Activated naive CD8-positive, alpha-beta T cell (primary cell): Measurements from ENCODE around the gene FZD7.

Experiments used
- H3K27ac Mint-ChIP-seq: one replicate; pipeline ENCODE4 v1.8.0; 2021; ENCODE audit warnings: mixed read lengths
- H3K27me3 Mint-ChIP-seq: one replicate; pipeline ENCODE4 v1.8.0; 2021; ENCODE audit warnings: mixed read lengths
- H3K36me3 Mint-ChIP-seq: one replicate; pipeline ENCODE4 v1.8.0; 2021; ENCODE audit warnings: mixed read lengths
- H3K4me1 Mint-ChIP-seq: one replicate; pipeline ENCODE4 v1.8.0; 2021; ENCODE audit warnings: low read depth, mixed read lengths
- H3K4me3 Mint-ChIP-seq: one replicate; pipeline ENCODE4 v1.8.0; 2021; ENCODE audit warnings: mild to moderate bottlenecking, mixed read lengths
- H3K9me3 Mint-ChIP-seq: one replicate; pipeline ENCODE4 v1.8.0; 2021; ENCODE audit warnings: low read depth, mixed read lengths

The FZD7 gene

DNA sequence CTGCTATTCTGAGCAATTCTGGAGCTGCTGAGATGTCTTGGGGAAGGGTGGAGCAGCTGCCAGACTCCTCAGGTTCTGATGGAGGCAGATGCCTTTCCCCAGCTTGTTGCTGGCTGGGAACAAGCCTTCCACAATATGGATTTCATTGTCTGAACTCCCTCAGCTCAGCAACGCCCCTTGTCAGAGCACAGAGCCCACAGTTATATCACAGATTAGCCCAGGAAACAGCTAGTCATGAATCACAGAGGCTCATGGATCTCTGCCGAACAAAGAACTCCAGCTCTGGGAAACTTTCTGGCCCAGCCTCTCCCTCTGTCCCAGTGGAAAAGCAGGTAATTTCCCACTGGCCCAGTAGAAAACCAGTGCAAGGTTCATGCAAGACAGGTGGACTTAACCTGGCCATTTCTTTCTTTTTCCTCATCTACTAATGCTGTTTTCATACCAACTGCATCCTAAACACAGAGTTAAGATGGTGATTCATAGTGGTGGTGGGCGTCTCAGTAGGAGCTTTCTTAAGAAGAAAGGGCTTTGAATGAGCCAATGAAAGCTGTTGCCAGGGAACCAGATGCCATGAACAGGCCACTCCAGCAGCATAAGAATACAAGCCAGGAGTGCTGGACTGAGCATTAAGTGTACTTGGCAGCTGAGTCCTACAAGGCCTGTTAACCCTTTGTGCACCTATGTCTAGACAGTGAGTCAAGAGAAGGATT, 30.7 kb downstream of the FZD7 start:
- Mint-ChIP-seq H3K36me3 (no peaks in the 10 kb centered on the region), H3K9me3 (no peaks in the 10 kb centered on the region), H3K4me3 (no peak overlapping the region)

DNA sequence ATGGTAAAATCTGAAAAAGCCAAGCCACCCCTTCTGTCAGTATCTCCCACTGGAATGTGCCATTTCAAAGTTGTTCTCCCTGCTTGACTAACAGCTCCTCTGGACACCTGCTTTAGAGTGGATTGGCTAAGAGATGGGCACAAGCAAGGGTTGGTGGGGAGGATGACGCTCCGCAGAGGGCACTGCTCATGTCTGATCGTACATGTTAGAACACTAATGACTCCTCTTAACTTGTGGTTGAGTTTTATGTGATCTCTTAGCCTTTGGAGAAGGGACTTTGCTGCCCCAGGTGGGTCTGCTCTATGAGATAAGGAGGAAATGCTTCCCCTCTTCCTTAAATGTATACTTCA, 31.2 kb downstream of the FZD7 start:
- Mint-ChIP-seq H3K4me1 (no peaks in the 10 kb centered on the region), H3K27me3 (no peaks in the 10 kb centered on the region), H3K36me3 (no peaks in the 10 kb centered on the region), H3K4me3 (no peak overlapping the region), H3K9me3 (no peaks in the 10 kb centered on the region), H3K27ac (no peak overlapping the region)

More for the DNA sequence above, 30.7 kb downstream of the FZD7 start:
- peaks cover 4% of the 10 kb centered on the region for H3K27me3 Mint-ChIP-seq
- no peaks in the 10 kb centered on the region for H3K4me1 Mint-ChIP-seq
- H3K27ac Mint-ChIP-seq, result no peak overlapping the region

DNA sequence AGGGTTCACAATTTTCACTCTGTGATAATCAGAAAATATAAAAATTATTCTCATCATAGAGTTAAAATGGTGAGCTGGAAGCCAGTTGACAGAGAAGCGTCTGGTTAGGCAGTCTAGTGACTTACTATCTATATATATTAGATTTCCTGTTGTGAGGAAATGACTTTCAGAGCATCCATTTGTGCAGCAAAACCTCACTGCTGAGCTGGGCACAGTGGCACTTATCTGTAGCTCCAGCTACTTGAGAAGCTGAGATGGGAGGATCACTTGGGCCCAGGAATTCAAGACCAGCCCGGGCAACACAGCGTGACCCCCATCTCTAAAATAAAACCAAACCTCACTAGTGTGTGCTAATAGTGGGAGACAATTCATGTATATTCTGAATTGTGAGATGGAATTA, 32.2 kb downstream of the FZD7 start:
- H3K27ac Mint-ChIP-seq, result no peak overlapping the region
- H3K4me1 Mint-ChIP-seq, result no peaks in the 10 kb centered on the region
- no peaks in the 10 kb centered on the region for H3K9me3 Mint-ChIP-seq
- H3K4me3 Mint-ChIP-seq, result no peak overlapping the region
- no peaks in the 10 kb centered on the region for H3K27me3 Mint-ChIP-seq
- no peaks in the 10 kb centered on the region for H3K36me3 Mint-ChIP-seq

DNA sequence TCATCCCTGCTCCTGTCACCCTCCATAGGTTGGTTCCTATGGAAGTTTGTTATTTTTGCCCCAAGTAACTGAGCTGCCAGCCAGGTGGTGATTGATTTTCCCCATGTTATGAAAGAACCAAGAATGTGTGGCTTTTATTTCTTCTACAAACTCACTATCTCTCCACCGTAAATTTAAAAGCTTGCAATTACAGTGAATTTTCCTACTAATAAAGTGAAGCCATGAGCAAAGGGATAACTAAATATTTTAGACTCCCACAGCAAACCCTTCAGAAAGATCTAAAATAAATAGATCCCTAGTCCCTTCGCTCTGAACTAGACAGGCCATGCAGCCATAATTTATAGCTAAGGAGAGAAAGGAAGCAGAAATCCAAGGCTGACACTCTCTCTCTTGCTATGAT, 33.2 kb downstream of the FZD7 start:
- no peaks in the 10 kb centered on the region for H3K9me3 Mint-ChIP-seq
- H3K27ac Mint-ChIP-seq, result no peak overlapping the region
- no peaks in the 10 kb centered on the region for H3K36me3 Mint-ChIP-seq

DNA sequence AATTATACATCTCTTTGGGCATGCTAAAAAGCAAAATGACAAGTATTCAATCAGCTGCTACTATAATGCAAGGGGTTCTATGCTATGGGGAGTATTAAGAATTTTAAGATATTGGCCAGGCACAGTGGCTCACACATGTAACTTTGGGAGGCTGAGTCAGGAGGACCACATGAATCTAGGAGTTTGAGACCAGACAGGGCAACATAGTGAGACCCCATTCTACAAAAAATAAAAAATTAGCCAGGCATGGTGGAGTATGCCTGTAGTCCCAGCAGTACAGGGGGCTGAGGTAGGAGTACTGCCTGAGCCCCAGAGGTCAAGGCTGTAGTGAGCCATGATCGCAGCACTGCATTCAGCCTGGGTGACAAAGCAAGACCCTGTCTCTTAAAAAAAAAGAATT, 33.9 kb downstream of the FZD7 start:
- Mint-ChIP-seq H3K4me3 (no peak overlapping the region), H3K9me3 (no peaks in the 10 kb centered on the region), H3K36me3 (no peaks in the 10 kb centered on the region), H3K27ac (no peak overlapping the region), H3K27me3 (no peaks in the 10 kb centered on the region), H3K4me1 (no peaks in the 10 kb centered on the region)

More for the DNA sequence above, 33.2 kb downstream of the FZD7 start:
- Mint-ChIP-seq H3K27me3 (no peaks in the 10 kb centered on the region), H3K4me3 (no peak overlapping the region), H3K4me1 (no peaks in the 10 kb centered on the region)

DNA sequence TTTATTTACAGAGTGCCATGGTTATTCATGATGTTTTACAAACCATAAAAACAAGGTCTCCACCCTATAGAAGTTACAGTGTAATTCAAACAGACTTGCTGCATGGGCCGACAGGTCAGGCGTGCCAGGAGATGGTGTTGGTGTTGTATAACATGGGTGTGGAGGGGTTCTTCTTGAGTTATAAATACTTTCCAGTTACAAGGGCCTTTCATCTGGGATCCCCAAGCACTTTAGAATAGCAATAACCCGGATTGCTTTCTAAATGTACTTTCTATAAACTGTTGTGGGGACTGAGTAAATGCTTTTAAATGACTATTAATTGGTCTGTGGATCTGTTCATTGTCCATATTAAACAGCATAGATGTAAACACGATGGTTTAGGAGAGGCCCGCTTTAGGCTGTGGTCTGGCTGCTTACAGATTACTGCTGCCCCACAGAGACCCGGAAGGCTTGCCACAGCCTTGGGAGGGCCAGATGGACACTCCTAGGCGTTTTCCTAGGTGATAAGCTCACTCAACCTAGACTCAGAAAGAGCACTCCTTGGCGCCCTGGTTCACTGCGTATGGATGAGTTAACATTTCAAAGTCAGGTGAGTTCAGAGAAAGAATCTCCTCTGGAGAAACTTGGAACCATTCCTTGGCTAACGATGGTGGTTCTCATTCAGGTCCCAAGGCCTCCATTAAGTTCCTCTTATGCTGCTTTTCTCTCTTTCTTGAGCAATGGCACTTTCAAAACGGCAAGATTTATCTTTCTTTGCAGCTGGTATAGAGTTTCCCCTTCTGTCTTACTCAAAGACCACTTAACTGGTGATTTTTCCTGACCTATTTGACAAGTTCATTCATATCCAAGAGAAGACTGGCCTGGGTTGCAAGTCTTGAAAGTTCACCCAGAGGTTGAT, 35.8 kb downstream of the FZD7 start:
- H3K4me1 Mint-ChIP-seq, result no peaks in the 10 kb centered on the region

DNA sequence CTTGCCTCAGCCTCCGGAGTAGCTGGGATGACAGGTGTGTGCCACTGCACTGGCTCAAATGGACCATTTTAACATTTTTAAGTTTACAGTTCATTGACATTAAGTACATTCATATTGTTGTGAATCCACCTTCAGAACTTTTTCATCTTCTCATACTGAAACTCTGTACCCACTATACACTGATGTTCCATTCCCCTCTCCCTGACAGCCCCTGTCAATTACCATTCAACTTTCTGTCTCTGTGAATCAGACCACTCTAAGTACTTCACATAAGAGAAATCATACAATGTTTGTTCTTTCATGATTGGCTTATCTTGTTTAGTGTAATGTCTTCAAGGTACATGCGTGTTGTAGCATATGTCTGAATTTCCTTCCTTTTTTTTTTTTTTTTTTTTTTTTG, 37.5 kb downstream of the FZD7 start:
- Mint-ChIP-seq H3K4me1 (no peaks in the 10 kb centered on the region), H3K4me3 (no peak overlapping the region), H3K27me3 (no peaks in the 10 kb centered on the region), H3K27ac (no peak overlapping the region), H3K36me3 (no peaks in the 10 kb centered on the region), H3K9me3 (no peaks in the 10 kb centered on the region)

More for the DNA sequence above, 35.8 kb downstream of the FZD7 start:
- H3K27me3 Mint-ChIP-seq, result no peaks in the 10 kb centered on the region
- no peak overlapping the region for H3K4me3 Mint-ChIP-seq
- no peaks in the 10 kb centered on the region for H3K36me3 Mint-ChIP-seq
- H3K27ac Mint-ChIP-seq, result no peak overlapping the region
- H3K9me3 Mint-ChIP-seq, result no peaks in the 10 kb centered on the region

DNA sequence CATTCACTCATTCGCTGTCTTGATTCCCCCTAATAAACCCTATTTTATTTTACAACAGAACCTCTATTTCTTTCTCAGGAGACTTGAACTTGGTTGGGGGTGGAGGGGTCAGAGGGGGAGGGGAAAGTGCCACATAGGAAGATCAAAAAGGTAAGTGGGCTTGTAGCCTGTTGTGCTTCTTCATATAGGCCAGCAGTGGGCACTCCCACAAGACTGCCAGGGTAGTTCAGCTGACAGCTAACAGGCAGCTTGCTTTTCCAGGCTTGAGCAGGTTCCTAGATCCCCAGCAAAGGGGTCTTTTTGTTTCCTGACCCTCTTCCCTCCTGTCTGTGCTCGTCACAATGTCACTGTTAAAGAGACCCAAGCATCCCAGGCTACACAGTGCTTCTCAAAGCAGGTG, 38.6 kb downstream of the FZD7 start:
- Mint-ChIP-seq H3K9me3 (no peaks in the 10 kb centered on the region), H3K36me3 (no peaks in the 10 kb centered on the region), H3K27me3 (no peaks in the 10 kb centered on the region), H3K4me3 (no peak overlapping the region), H3K27ac (no peak overlapping the region), H3K4me1 (no peaks in the 10 kb centered on the region)

DNA sequence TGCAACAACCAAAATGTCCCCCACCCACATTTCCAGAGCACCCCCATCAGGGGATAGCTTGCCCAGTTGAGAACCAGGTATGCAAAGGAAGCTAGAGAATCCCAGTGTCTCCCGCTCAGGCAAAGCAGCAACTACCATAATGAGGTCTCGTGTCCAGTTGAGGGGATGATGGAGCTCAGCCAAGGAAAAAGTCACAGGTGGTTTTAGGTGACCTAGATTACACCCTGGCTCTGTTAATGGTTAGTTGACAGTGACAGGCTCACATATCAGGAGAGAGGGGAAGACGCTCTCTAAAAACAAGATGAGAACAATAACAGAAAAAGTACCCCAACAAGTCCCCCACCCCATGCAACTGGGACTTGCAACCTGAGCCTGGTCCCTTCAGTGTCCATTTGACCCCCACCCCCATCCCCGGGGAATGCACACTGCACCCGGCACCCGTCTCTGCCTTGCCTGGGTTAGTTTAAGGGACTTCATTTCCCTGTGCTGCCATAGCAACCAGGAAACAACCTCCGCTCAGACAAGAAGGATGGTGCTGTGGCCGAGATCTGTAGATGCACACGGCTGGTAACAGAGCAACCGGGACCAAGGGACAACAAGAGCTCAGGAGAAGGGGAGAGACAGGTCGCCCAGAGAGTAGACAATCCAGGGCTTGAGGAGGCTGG, 39.2 kb downstream of the FZD7 start, which contains the start of gene KIAA2012:
Gene KIAA2012 (plus strand): TSS at position 519 of the 665 bp plus-strand sequence. CDS start 373 bp downstream, outside the sequence.
- Mint-ChIP-seq H3K4me3 (no peak within 1 kb of the TSS), H3K9me3 (no peaks in the 10 kb centered on the region), H3K4me1 (no peaks in the 10 kb centered on the region), H3K27me3 (no peaks in the 10 kb centered on the region), H3K36me3 (no peaks in the 10 kb centered on the region), H3K27ac (no peak within 1 kb of the TSS)

DNA sequence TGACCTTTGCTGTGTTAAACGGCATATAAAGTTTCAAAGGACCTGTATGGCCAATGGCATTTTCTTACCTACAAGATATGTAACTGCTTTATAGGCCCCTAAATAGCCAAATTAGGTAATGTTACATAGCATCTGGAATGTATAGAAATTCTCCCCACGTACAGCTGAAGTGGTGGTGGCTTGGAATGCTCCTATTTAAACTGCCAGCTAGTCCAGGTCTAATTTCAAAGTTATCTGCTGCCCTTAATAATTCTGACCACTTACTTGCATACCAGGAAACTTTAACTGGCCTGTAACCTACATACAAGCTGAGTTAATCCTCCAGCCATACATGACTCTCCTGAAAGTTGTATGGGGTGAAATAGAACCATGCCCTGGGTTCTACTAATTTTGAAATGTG, 40.7 kb downstream of the FZD7 start:
- no peaks in the 10 kb centered on the region for H3K9me3 Mint-ChIP-seq
- no peaks in the 10 kb centered on the region for H3K4me1 Mint-ChIP-seq
- no peak overlapping the region for H3K27ac Mint-ChIP-seq
- no peaks in the 10 kb centered on the region for H3K36me3 Mint-ChIP-seq
- H3K4me3 Mint-ChIP-seq, result no peak overlapping the region
- no peaks in the 10 kb centered on the region for H3K27me3 Mint-ChIP-seq

DNA sequence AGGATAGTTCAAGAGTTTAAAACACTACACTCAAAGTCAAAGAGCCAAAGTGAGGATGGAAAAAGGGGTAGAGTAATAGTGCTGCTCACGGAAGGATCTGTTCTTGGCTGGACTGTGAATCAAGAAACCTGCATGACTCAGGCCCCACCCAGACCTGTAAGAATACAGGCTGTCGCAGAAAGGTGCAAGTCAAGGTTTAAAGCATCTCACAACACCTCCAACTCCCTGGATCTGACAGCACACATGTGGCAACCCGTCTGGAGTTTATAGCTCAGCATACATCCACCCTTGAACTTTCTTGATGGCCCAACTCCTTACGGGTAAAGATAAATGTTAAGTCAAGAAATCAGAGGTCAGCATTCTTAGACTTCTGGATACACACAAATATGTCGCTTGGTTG, 45.7 kb downstream of the FZD7 start:
- Mint-ChIP-seq H3K36me3 (no peaks in the 10 kb centered on the region), H3K9me3 (no peaks in the 10 kb centered on the region), H3K27me3 (no peaks in the 10 kb centered on the region), H3K4me1 (no peaks in the 10 kb centered on the region), H3K4me3 (no peak overlapping the region), H3K27ac (no peak overlapping the region)

DNA sequence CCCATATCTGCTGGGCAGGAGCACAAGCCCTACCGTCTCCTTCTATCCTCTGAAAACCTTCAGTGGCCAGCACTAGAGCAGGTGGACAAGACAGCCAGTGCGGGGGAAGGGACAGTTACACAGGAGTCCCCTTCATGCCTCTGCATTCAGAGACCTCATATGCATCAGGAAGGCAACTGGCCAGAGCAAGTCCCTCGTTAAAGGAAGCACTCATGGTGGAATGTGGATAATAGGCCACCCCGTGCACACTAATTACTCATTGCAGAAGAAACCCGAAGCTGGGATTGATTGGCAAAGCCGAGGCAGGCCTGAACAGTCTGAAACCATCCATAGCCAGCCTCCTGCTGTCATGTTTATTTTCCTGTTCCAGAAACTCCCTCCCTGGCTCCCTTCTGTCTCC, 50.6 kb downstream of the FZD7 start:
- H3K27ac Mint-ChIP-seq, result no peak overlapping the region
- no peaks in the 10 kb centered on the region for H3K9me3 Mint-ChIP-seq
- H3K4me3 Mint-ChIP-seq, result no peak overlapping the region
- H3K36me3 Mint-ChIP-seq, result no peaks in the 10 kb centered on the region
- peaks cover 1% of the 10 kb centered on the region for H3K27me3 Mint-ChIP-seq
- no peaks in the 10 kb centered on the region for H3K4me1 Mint-ChIP-seq
